ENCODE measurements around the gene SDK2. TPM values are rescaled to one million over a fixed set of nuclear protein-coding genes. Genes with fewer than 3 reads are reported as not detected.

SDK2 gene
- total and polyA plus RNA-seq, 2 of the 4 experiments (the other 2 are of a cell fraction) = under 0.01 to 0.03 TPM

GRCh38 chr17:73595479-73595878, 48.8 kb downstream of the SDK2 start:
- ChIA-PET CTCF (interaction anchor here (0.5 kb wide), 1 partner anchor 12 kb away, joined by 3 read pairs; no protein-coding TSS in a partner anchor), POLR2A (ENCODE audit: unreplicated experiment) (no interaction called here)
- H3K4me2 ChIP-seq (ENCODE audit: low read depth, low read length) = no peak overlapping the region
- no peak overlapping the region for H4K5ac ChIP-seq (ENCODE audit: low read depth, low read length)
- intact Hi-C loops (cut with micrococcal nuclease) = no loop called here
- H3K27ac ChIP-seq (ENCODE audit: insufficient read depth, low read length) = no peak overlapping the region
- H2BK15ac ChIP-seq (ENCODE audit: low read depth, low read length) = no peak overlapping the region
- no peak overlapping the region for H4K8ac ChIP-seq (ENCODE audit: low read depth in 2 of 2, low read length in 2 of 2)
- no peak overlapping the region for H3K4me3 ChIP-seq (ENCODE audit: insufficient read depth, low read depth, low read length)
- no peak overlapping the region for H2BK20ac ChIP-seq (ENCODE audit: low read depth, low read length)
- H2BK5ac ChIP-seq (ENCODE audit: low read depth, low read length, poor library complexity, severe bottlenecking) = no peak overlapping the region
- H3K14ac ChIP-seq (replicated peaks; ENCODE audit: low read depth, low read length) = no peak overlapping the region
- no peak overlapping the region for H3K56ac ChIP-seq (ENCODE audit: extremely low read depth, insufficient read depth, low read length)
- in situ Hi-C loops (cut with MboI; ENCODE audit: low sequenced_read_pairs) = no loop called here
- H2BK120ac ChIP-seq (ENCODE audit: low read depth, low read length) = no peak overlapping the region
- ATAC-seq (ENCODE audit: low read depth) = peak; percentile 21; the same call in 1 of the 2 replicates
- H4K91ac ChIP-seq (ENCODE audit: insufficient read depth, low read depth, low read length) = no peak overlapping the region
- no peaks in the 10 kb centered on the region for H3K4me1 ChIP-seq (ENCODE audit: control insufficient read depth, insufficient read depth, low read length)
- no peak overlapping the region for H3K23ac ChIP-seq (ENCODE audit: low read depth, low read length)
- TF ChIP-seq USF2 (IDR thresholded peaks at IDR 0.05; ENCODE audit: low read depth, low read length) = no peak
- no peak for TF ChIP-seq RFX5 (IDR thresholded peaks at IDR 0.05; ENCODE audit: low read depth, low read length)
- TF ChIP-seq MAZ (IDR thresholded peaks at IDR 0.05; ENCODE audit: borderline replicate concordance, low read depth, low read length) = no peak
- TF ChIP-seq FOS (IDR thresholded peaks at IDR 0.05; ENCODE audit: low read depth, low read length) = no peak
- TF ChIP-seq, protein P1, sequence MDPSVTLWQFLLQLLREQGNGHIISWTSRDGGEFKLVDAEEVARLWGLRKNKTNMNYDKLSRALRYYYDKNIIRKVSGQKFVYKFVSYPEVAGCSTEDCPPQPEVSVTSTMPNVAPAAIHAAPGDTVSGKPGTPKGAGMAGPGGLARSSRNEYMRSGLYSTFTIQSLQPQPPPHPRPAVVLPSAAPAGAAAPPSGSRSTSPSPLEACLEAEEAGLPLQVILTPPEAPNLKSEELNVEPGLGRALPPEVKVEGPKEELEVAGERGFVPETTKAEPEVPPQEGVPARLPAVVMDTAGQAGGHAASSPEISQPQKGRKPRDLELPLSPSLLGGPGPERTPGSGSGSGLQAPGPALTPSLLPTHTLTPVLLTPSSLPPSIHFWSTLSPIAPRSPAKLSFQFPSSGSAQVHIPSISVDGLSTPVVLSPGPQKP (IDR thresholded peaks at IDR 0.05; ENCODE audit: borderline replicate concordance, low read depth, low read length) = no peak
- no TSS peak for BruUV-seq (replicated peaks)
- H3K4ac ChIP-seq (ENCODE audit: low read depth, low read length) = no peak overlapping the region
- peak overlapping the region; percentile 55 for H2AK9ac ChIP-seq (replicated peaks; ENCODE audit: low read depth, low read length, poor library complexity)
- H2AFZ ChIP-seq (replicated peaks; ENCODE audit: low read length, poor library complexity) = peak overlapping the region; percentile 51
- H3K79me1 ChIP-seq (ENCODE audit: low read depth in 1 of 2, low read length in 2 of 2) = no peaks in the 10 kb centered on the region
- no peak overlapping the region for H3K9ac ChIP-seq (ENCODE audit: low read depth, low read length)
- peaks cover 4% of the 10 kb centered on the region for H3K9me3 ChIP-seq (ENCODE audit: control insufficient read depth, insufficient read depth, low read length)
- DNase-seq = no peak
- H2AK5ac ChIP-seq (ENCODE audit: low read depth, low read length) = no peak overlapping the region
- no peaks in the 10 kb centered on the region for H3K9me1 ChIP-seq (ENCODE audit: insufficient read depth, low read length)
- no peaks in the 10 kb centered on the region for H3K36me3 ChIP-seq (ENCODE audit: control insufficient read depth, insufficient read depth, low read length)
- H3K18ac ChIP-seq (ENCODE audit: low read depth, low read length) = no peak overlapping the region
- dilution Hi-C loops (cut with HindIII; ENCODE audit: low sequenced_read_pairs, unreplicated experiment) = no loop called here
- no peaks in the 10 kb centered on the region for H3K27me3 ChIP-seq (ENCODE audit: control insufficient read depth, insufficient read depth, low read length)
- WGBS, 2 experiments (ENCODE audit: extremely low coverage in 2 of 2, insufficient read length in 1 of 2) = no CpG with 5 or more reads among the region's 6 CpGs
- H4K20me1 ChIP-seq (ENCODE audit: insufficient read depth, low read length) = no peaks in the 10 kb centered on the region
